Colonic mucosa (tissue), 4 donors: ENCODE results near the gene ANKRD34A. TPM values are rescaled to one million over a fixed set of nuclear protein-coding genes. Genes with fewer than 3 reads are reported as not detected.

Source experiments
- DNase-seq: peaks from one replicate; pipeline ENCODE4 v3.0.0-alpha.2; 2020
- H3K27ac ChIP-seq: fragments of 200-600 bp; one replicate; pipeline ENCODE4 v1.8.0; 2021
- H3K27me3 ChIP-seq: fragments of 200-600 bp; one replicate; pipeline ENCODE4 v1.8.0; 2021
- H3K36me3 ChIP-seq: fragments of 200-600 bp; one replicate; pipeline ENCODE4 v1.8.0; 2021
- H3K4me1 ChIP-seq: fragments of 200-600 bp; one replicate; pipeline ENCODE4 v1.8.0; 2021; ENCODE audit warnings: mild to moderate bottlenecking
- H3K4me3 ChIP-seq: fragments of 200-600 bp; one replicate; pipeline ENCODE4 v1.8.0; 2021
- H3K9ac ChIP-seq, 2 donors: one replicate each; pipeline ENCODE4 v1.7.0; 2013; ENCODE audit warnings: control low read depth in 2 of 2, low read depth in 2 of 2, low read length in 2 of 2
- H3K9me3 ChIP-seq: fragments of 200-600 bp; one replicate; pipeline ENCODE4 v1.8.0; 2021
- intact Hi-C: fragments of 100-400 bp; cut with DNase I; formaldehyde crosslinking; loops from one replicate; pipeline ENCODE4 v1.14.1; 2022
- total RNA-seq, 2 donors: library from RNA; stranded (reverse); fragmentation: NEBNext Ultra II Directional in 1 of 2; extraction: Animal tissue kit (Norgen Biotek cat#: 25700) in 1 of 2; gene quantifications; one replicate each; pipeline ENCODE4 v1.2.1, GENCODE V29; 2021
- TF ChIP-seq, protein P1 (sequence below): fragments of 200-600 bp; IDR thresholded peaks from one replicate; pipeline ENCODE4 v1.8.0; 2022; ENCODE audit warnings: antibody characterized with exemption, mild to moderate bottlenecking
- donor health status: healthy.
- donor health status: DM: no; HTN: no; CAD: no.
- donor health status: DM: no; HTN: no; CAD: no.

ANKRD34A gene
- total RNA-seq = under 1 TPM; 0.21 to 0.44 TPM

DNA sequence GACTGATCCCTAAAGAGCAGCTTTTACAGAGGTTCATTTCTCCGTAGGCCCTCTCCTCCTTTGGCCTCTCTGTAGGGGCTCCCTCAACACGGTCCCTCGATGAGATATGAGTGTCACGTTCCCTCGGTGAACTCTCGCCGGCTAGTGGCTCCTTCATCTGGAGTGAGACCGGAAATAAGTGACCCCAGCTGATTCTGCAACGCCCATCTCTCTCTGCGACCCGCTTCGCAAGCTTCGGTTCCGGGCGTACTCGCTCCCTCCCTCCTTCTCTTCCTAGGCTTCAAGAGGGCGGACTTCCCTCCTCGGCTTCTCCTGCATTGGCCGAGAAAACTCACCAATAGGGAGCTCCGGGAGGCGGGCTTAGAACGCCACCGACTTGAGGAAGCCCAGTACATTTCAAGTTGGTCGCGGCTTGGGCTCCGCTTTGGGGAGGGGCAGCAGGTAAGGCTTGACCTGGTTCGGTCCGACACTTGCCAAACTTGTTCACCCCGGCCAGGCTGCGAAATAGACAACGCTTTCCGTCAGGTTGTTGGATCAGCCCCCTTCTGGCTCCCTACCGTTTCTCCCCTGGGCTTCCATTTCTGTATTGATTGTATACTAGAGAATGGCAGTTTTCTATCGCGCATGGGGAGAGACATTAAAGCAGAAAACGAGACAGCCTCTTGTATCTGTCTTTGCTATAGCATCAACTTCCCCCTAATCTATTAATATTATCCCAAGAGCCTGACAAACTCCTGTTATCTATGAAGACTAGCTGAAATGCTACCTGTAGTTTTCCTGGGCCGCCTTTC, at the start of gene ANKRD34A, which contains the start of gene POLR3GL:
TSS of gene ANKRD34A (minus strand) at position 248 of the 791 bp plus-strand sequence. CDS start 2,816 bp downstream, outside the sequence.
TSS of gene POLR3GL (plus strand) at position 363 of the 791 bp plus-strand sequence. CDS start 10,176 bp downstream, outside the sequence.
- Histone ChIP-seq H3K9ac (peak within 1 kb of the TSS; percentile 57 to 86), H3K9me3 (no peaks in the 10 kb centered on the region), H3K4me3 (peak within 1 kb of the TSS; percentile 48), H3K27ac (peak within 1 kb of the TSS; percentile 64), H3K4me1 (peaks cover 6% of the 10 kb centered on the region), H3K36me3 (no peaks in the 10 kb centered on the region), H3K27me3 (peaks cover 25% of the 10 kb centered on the region)
- intact Hi-C loops = no loop called here
- DNase-seq = peak; percentile 98
- TF ChIP-seq, protein P1, sequence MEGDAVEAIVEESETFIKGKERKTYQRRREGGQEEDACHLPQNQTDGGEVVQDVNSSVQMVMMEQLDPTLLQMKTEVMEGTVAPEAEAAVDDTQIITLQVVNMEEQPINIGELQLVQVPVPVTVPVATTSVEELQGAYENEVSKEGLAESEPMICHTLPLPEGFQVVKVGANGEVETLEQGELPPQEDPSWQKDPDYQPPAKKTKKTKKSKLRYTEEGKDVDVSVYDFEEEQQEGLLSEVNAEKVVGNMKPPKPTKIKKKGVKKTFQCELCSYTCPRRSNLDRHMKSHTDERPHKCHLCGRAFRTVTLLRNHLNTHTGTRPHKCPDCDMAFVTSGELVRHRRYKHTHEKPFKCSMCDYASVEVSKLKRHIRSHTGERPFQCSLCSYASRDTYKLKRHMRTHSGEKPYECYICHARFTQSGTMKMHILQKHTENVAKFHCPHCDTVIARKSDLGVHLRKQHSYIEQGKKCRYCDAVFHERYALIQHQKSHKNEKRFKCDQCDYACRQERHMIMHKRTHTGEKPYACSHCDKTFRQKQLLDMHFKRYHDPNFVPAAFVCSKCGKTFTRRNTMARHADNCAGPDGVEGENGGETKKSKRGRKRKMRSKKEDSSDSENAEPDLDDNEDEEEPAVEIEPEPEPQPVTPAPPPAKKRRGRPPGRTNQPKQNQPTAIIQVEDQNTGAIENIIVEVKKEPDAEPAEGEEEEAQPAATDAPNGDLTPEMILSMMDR = no peak

DNA sequence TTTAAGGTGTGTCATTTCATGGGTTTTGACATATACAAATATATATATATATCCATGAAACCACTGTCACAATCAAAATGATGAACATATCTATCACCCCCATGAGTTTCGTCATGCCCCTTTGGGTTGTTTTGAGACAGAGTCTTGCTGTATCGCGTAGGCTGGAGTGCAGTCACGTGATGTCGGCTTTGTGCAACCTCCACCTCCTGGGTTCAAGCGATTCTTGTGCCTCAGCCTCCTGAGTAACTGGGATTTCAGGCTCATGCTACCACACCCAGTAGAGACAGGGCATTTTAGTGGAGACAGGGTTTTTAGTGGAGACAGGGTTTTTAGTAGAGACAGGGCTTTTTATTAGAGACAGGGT, 49.2 kb upstream of the ANKRD34A start:
- H3K9ac ChIP-seq = no peak overlapping the region
- TF ChIP-seq, protein P1 = no peak
- DNase-seq = no peak
- no peak overlapping the region for H3K4me3 ChIP-seq
- no peaks in the 10 kb centered on the region for H3K27me3 ChIP-seq
- intact Hi-C loops = loop anchor here (2.0 to 5.0 kb wide), 2 partner anchors 123 to 166 kb away; partner anchors contain the start of gene NUDT17
- H3K4me1 ChIP-seq = no peaks in the 10 kb centered on the region
- H3K27ac ChIP-seq = no peak overlapping the region
- H3K9me3 ChIP-seq = no peaks in the 10 kb centered on the region
- H3K36me3 ChIP-seq = no peaks in the 10 kb centered on the region

DNA sequence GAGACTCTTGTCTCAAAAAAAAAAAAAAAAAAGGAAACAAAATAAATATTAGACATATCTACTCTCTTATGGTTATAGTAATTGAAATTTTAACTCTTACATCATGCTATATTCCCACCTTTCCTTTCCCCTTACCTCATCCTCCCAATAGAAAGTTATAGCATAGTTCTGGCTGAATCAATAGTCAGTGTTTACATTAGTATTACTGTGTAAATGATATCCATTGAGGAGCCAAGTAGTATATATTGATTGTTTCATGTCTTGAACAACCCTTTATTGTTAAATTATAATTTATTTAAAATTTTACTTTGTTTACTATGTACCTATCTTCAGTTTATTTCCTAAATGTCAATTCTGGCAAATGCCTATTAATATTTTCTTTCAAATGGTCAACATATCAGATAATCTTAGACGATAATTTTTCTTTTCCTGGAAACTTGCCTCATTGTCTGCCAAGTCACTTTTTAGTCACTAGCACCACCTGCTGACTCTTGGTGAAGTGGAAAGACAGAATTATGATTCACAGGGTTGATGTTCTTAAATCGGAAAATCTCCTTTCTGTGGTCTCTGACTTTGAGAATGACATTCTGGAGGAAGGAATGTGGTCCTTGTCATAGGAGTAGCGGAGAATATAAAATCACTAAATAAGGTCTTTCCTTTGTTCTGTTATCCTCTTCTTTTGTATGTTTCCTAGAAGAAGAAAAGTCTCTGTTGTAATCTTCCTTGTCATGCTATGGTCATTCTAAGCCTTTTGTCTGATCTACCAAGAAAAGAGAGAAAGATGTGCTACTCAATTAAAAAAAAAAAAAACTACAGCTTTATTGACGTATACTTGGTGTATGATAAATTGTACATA, 48.6 kb upstream of the ANKRD34A start:
- no peaks in the 10 kb centered on the region for H3K27me3 ChIP-seq
- DNase-seq = peak; percentile 75

DNA sequence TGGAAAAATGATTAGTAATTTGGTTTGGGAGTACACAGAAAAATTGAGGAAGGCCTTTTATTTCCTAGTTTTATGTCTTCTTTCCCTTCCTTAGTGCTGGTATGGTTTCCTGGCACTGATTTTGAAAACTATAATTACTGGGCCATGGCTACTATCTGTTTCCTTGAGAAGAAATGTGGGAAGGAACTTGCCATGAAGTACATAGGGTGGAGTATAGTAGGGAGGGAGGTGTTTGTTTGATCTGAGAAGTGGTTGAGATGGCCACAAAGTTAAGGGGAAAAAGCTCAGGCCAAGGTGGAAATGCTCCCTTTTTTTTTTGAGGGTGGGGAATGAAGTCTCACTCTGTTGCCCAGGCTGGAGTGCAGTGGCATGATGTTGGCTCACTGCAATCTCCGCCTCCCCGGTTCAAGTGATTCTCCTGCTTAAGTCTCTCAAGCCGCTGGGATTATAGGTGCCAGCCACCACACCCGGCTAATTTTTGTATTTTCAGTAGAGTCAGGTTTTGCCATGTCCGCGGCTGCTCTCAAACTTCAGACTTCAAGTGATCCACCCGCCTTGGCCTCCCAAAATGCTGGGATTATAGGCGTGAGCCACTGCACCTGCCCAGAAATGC, 45.9 kb upstream of the ANKRD34A start:
- Histone ChIP-seq H3K27ac (no peak overlapping the region), H3K4me1 (peaks cover 7% of the 10 kb centered on the region), H3K9me3 (no peaks in the 10 kb centered on the region), H3K36me3 (no peaks in the 10 kb centered on the region), H3K27me3 (no peaks in the 10 kb centered on the region), H3K4me3 (no peak overlapping the region), H3K9ac (no peak overlapping the region)
- intact Hi-C loops = loop anchor here (5.0 kb wide), 1 partner anchor 163 kb away; the partner anchor contains the start of gene NUDT17
- TF ChIP-seq, protein P1 = no peak
- no peak for DNase-seq

More for the DNA sequence above, 48.6 kb upstream of the ANKRD34A start:
- Histone ChIP-seq H3K9ac (no peak overlapping the region), H3K9me3 (no peaks in the 10 kb centered on the region), H3K36me3 (no peaks in the 10 kb centered on the region), H3K27ac (no peak overlapping the region), H3K4me3 (no peak overlapping the region), H3K4me1 (no peaks in the 10 kb centered on the region)
- TF ChIP-seq, protein P1 = peak; percentile 70
- intact Hi-C loops = loop anchor here (2.0 to 5.0 kb wide), 2 partner anchors 122 to 166 kb away; partner anchors contain the start of gene NUDT17
